ENCODE measurements around the gene HOXB4.

HOXB4 gene

DNA sequence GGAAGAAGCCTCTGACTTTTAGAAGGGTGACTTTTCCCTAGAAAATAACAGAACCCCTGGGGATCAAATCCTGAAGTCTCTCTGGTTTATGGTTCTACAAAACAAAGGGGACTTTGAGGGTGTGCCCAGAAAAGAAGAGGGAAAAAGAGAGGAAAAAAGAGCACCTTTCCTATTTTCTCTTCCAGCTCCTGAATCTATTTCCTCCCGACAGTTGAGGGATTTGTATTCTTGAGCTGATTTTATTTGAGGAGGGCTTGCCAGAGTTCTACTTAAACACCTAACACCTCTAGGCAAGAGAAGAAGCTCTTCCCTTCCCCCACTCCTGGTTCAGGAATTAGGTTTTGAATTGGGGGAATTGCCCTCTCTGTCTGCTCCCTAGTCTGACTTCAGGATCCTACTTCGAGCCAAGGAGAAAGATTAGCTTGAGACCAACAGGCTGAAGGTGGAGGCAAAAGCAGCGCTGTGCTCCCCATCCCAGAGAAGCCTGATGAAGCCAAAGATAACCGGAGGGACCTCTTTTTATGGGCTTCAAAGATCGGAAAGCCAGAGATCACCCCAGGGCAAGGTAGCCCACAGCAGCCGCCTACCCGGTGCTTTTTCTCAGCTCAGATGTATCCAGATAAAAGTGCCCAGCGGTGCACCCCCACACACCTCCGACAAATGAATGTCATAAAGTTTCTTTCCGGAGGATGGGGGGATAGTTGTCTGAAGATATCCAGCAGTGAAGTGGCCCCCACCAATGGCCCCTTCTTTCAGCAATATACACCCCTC, 11.1 kb upstream of the HOXB4 start:
- Histone ChIP-seq H3K4me2 (ENCODE audit: low read depth, low read length, poor library complexity, severe bottlenecking) (no peak overlapping the region), H3K4me3 (ENCODE audit: insufficient read depth, low read length, poor library complexity, severe bottlenecking) (no peak overlapping the region)
- TF ChIP-seq EZH2phosphoT487 (conservative IDR thresholded peaks at IDR 0.05; ENCODE audit: low read length) = no peak
- TF ChIP-seq, protein P1, sequence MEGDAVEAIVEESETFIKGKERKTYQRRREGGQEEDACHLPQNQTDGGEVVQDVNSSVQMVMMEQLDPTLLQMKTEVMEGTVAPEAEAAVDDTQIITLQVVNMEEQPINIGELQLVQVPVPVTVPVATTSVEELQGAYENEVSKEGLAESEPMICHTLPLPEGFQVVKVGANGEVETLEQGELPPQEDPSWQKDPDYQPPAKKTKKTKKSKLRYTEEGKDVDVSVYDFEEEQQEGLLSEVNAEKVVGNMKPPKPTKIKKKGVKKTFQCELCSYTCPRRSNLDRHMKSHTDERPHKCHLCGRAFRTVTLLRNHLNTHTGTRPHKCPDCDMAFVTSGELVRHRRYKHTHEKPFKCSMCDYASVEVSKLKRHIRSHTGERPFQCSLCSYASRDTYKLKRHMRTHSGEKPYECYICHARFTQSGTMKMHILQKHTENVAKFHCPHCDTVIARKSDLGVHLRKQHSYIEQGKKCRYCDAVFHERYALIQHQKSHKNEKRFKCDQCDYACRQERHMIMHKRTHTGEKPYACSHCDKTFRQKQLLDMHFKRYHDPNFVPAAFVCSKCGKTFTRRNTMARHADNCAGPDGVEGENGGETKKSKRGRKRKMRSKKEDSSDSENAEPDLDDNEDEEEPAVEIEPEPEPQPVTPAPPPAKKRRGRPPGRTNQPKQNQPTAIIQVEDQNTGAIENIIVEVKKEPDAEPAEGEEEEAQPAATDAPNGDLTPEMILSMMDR (IDR thresholded peaks at IDR 0.05; ENCODE audit: insufficient read depth, low read length, poor library complexity, severe bottlenecking) = no peak

DNA sequence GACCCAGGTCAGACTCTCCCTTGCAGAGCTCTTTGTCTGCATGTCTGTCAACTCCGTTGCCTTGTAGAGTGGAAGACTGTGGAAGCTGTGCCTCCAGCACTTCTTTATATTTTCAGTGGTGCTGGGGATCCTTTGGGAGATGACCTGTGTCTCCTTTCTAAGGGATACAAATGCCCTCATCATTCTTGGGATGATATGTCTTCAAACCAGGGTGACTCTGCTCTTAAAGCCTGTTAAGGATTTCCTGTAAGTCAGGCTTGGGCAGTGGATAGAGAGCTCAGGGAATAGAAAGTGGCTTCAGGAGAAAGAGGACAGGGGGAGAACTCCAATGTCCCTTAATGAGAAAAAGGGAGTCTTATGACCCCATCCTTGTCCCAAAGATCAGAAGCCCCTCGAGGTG, 10.4 kb upstream of the HOXB4 start:
- H3K36me3 ChIP-seq (ENCODE audit: low read length) = no peaks in the 10 kb centered on the region
- no peaks in the 10 kb centered on the region for H3K79me2 ChIP-seq (ENCODE audit: insufficient read depth, low read length)
- no peaks in the 10 kb centered on the region for H3K9me3 ChIP-seq (ENCODE audit: insufficient read depth, low read length)
- TF ChIP-seq EZH2phosphoT487 (conservative IDR thresholded peaks at IDR 0.05; ENCODE audit: low read length) = no peak
- TF ChIP-seq, protein P1 (IDR thresholded peaks at IDR 0.05; ENCODE audit: insufficient read depth, low read length, poor library complexity, severe bottlenecking) = no peak
- H3K9ac ChIP-seq (ENCODE audit: low read length) = no peak overlapping the region
- H3K27me3 ChIP-seq (ENCODE audit: low read length) = no peaks in the 10 kb centered on the region
- no peak overlapping the region for H3K27ac ChIP-seq (ENCODE audit: low read depth, low read length)
- no peaks in the 10 kb centered on the region for H3K9me2 ChIP-seq (replicated peaks; ENCODE audit: insufficient read depth, low read length)
- no peak overlapping the region for H3K4me3 ChIP-seq (ENCODE audit: insufficient read depth, low read length, poor library complexity, severe bottlenecking)
- H4K20me1 ChIP-seq (ENCODE audit: low read depth, low read length) = no peaks in the 10 kb centered on the region
- H3F3A ChIP-seq (ENCODE audit: insufficient read depth) = no peaks in the 10 kb centered on the region
- H3K4me2 ChIP-seq (ENCODE audit: low read depth, low read length, poor library complexity, severe bottlenecking) = no peak overlapping the region
- H2AFZ ChIP-seq (ENCODE audit: low read depth, low read length, severe bottlenecking) = no peak overlapping the region

More for the DNA sequence above, 11.1 kb upstream of the HOXB4 start:
- Histone ChIP-seq H3F3A (ENCODE audit: insufficient read depth) (no peaks in the 10 kb centered on the region), H3K9me2 (replicated peaks; ENCODE audit: insufficient read depth, low read length) (no peaks in the 10 kb centered on the region), H3K27ac (ENCODE audit: low read depth, low read length) (no peak overlapping the region), H3K9me3 (ENCODE audit: insufficient read depth, low read length) (no peaks in the 10 kb centered on the region), H3K9ac (ENCODE audit: low read length) (no peak overlapping the region), H3K79me2 (ENCODE audit: insufficient read depth, low read length) (no peaks in the 10 kb centered on the region), H3K36me3 (ENCODE audit: low read length) (no peaks in the 10 kb centered on the region), H4K20me1 (ENCODE audit: low read depth, low read length) (no peaks in the 10 kb centered on the region), H2AFZ (ENCODE audit: low read depth, low read length, severe bottlenecking) (no peak overlapping the region), H3K27me3 (ENCODE audit: low read length) (no peaks in the 10 kb centered on the region)

DNA sequence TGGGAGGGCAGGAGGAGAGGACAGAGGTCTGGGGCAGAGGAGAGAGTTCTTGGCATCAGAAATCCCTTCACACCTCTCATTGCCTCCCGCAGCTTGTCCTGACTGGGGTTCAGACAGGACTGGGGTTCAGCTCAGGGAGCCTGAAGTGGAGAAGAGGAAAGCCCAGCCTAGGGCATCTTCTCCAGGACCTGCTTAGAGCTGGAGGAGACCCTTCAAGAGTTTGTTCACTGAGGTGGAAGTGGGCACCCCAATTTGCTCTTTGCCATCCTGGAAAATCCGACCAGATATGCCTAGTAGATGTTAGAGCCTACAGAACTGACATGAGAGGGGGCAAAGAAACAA, 9.9 kb upstream of the HOXB4 start:
- TF ChIP-seq, protein P1 (IDR thresholded peaks at IDR 0.05; ENCODE audit: insufficient read depth, low read length, poor library complexity, severe bottlenecking) = no peak
- no peak for TF ChIP-seq EZH2phosphoT487 (conservative IDR thresholded peaks at IDR 0.05; ENCODE audit: low read length)
- H3K27ac ChIP-seq (ENCODE audit: low read depth, low read length) = no peak overlapping the region
- no peaks in the 10 kb centered on the region for H4K20me1 ChIP-seq (ENCODE audit: low read depth, low read length)
- H3K9me3 ChIP-seq (ENCODE audit: insufficient read depth, low read length) = no peaks in the 10 kb centered on the region
- H3K36me3 ChIP-seq (ENCODE audit: low read length) = no peaks in the 10 kb centered on the region
- no peaks in the 10 kb centered on the region for H3K9me2 ChIP-seq (replicated peaks; ENCODE audit: insufficient read depth, low read length)
- no peaks in the 10 kb centered on the region for H3K79me2 ChIP-seq (ENCODE audit: insufficient read depth, low read length)
- H3K9ac ChIP-seq (ENCODE audit: low read length) = no peak overlapping the region
- no peak overlapping the region for H3K4me2 ChIP-seq (ENCODE audit: low read depth, low read length, poor library complexity, severe bottlenecking)
- H3K4me3 ChIP-seq (ENCODE audit: insufficient read depth, low read length, poor library complexity, severe bottlenecking) = no peak overlapping the region
- H3F3A ChIP-seq (ENCODE audit: insufficient read depth) = no peaks in the 10 kb centered on the region
- no peaks in the 10 kb centered on the region for H3K27me3 ChIP-seq (ENCODE audit: low read length)
- no peak overlapping the region for H2AFZ ChIP-seq (ENCODE audit: low read depth, low read length, severe bottlenecking)
